Activated CD4-positive, alpha-beta T cell treated with anti-CD3 and anti-CD28 coated beads for 48 hours (primary cell): ENCODE results near the gene DHODH.
"Not testable (repeated sequence)": the region's sequence is repeated elsewhere in the genome, so short reads cannot be mapped to it uniquely, and the experiment has no call there.

ENCODE experiments used
- DNase-seq: peaks from one replicate; pipeline ENCODE4 v3.0.0-alpha.2; 2020

Gene DHODH

GRCh38 chr16:72057313-72057712 lies 48.8 kb downstream of the DHODH start:
- DNase-seq, result not testable (repeated sequence)

- not testable (repeated sequence) for DNase-seq
Observed at GRCh38 chr16:72059060-72059459, 50.5 kb downstream of the DHODH start.

- no peak for DNase-seq
Observed at GRCh38 chr16:72060405-72060804, 51.9 kb downstream of the DHODH start.

GRCh38 chr16:72061564-72061963 lies 53.0 kb downstream of the DHODH start:
- no peak for DNase-seq

- no peak for DNase-seq
Observed at GRCh38 chr16:72064361-72064894, 55.9 kb downstream of the DHODH start.

- DNase-seq, result no peak
Observed at GRCh38 chr16:72066747-72067146, 58.2 kb downstream of the DHODH start.

- no peak for DNase-seq
Observed at GRCh38 chr16:72068930-72069329, 60.4 kb downstream of the DHODH start.

- no peak for DNase-seq
Observed at GRCh38 chr16:72072514-72073342, 64.2 kb downstream of the DHODH start.

GRCh38 chr16:72073560-72074230 lies 65.2 kb downstream of the DHODH start:
- no peak for DNase-seq

GRCh38 chr16:72075067-72075466 lies 66.5 kb downstream of the DHODH start:
- DNase-seq, result not testable (repeated sequence)
